GM10847 (cell line): ENCODE measurements around the gene MAPK8.

Experiments
- POLR2A ChIP-seq: IDR thresholded peaks from 2 replicates; pipeline ENCODE4 v1.6.1; 2011; ENCODE audit not compliant: insufficient read length; ENCODE audit errors: extremely low read depth

Gene MAPK8

DNA sequence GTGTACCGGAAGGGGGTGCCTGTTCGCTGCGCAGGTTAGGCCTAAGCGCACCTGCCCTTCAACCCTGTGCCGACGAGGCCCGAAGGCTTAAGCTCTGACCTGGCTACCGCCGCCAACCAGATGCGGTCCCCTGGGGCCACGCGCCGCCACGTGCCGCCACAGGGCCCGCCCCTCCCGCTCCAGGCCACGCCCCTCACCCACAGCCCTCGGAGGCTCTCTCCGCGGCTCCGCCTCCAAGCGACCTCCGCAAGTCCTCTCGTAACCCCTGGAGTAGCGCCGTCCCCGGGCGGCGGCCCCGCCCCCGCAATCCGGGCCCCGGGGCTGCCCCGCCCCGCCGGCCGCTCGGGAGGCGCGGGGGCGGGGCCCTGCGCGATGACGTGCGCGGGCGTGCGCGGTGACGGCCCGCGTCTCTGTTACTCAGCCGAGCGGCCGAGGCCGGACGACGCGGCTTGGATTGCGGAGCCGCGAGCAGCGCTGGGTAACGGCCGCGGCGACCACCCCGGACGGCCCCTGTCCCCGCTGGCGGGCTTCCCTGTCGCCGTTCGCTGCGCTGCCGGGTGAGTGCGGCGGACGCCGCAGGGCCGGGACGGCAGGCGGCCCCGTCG lies at the start of gene MAPK8:
Gene MAPK8, plus strand, starts transcription at position 413 of the 605 bp plus-strand sequence. CDS start 94,984 bp downstream, outside the sequence.
- TF ChIP-seq POLR2A: peak; percentile 77

DNA sequence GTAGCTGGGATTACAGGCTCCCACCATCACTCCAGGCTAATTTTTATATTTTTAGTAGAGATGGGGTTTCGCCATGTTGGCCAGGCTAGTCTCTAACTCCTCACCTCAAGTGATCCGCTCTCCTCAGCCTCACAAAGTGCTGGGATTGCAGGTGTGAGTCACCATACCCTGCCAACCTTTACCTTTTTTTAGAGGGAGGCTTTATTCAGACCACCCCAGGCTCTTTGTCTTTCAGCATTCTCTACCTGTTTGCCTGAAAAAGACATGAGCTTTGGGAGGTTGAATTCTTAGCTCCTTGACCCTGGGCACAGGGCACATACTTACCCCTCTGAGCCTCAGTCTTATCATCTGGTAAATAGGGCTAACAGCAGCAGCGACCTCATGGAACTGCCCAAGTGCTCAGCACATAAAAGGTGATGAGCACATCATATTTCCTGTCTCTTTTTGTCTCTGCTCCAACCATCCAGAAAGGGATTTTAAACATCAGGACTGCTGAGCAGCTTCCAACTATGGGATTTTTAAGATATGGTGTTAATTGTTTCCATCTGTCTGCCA lies 49.0 kb upstream of the MAPK8 start:
- TF ChIP-seq POLR2A: no peak

DNA sequence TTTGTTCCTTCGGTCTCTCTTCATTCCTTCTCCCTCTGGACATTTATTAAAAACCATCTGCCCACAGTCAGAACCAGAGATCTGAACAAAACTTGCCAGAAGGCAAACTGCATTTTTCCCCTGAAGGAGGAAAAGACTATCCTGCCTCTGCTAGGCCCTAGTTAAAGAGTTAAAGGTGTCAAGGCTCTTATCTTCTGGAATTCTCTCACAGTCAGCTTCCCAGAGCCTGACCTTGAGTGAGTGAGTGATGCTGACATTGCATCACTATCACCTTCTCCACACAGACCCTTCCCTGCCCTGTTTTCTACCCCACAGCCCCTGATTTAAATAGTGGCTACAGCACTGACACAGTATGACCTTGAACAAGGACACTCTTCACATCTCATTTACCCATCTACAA lies 48.4 kb upstream of the MAPK8 start:
- no peak for TF ChIP-seq POLR2A

DNA sequence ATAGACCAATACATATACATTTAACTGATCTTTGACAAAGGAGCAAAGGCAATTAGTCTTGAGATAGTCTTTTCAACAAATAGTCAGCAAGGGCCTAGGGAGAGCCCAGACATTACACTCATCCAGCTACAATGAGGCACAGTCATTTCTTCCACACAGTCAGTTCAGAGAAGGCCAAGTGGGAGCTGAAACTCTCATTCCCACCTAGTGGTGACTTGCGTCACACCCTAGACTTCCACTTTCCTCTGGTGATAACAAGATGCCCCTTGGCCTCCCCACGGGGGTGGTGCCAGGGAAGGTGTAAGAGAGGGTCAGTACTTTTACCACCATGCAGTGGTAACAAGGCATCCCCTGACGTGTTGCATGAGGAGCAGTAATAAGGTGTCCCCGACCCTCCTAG lies 39.9 kb upstream of the MAPK8 start:
- no peak for TF ChIP-seq POLR2A

DNA sequence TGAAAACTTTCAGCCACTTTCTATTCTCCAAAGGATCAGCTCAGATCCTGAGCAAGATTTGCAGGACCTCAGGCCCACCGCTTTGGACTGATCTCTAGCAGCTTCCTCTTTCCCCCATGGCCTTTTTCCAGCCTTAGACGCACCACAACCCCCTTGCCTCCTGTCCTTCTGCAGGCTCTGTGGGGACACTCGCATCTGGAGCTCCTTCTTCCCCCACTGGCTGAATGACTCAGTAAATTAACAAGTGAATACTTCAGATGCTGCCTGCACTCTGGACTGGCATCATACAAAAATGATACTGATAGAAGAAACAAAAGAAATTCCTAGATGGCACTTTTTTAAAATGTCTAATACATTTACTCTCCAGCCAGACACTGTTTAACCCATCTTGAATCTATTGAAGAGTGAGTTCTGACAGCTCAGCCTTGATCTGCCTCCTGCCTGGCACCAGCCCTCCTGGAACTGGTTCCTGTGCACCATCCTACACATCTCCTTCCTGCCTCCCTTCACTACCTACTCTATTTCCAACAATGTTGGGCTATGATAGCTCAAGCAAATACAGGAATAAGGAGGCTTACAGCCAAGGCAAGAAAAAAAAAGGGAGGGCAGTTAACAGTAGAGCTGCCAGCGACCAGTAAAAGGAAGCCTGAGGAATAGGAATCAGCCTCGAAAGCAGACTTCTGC lies 35.3 kb upstream of the MAPK8 start:
- no peak for TF ChIP-seq POLR2A

DNA sequence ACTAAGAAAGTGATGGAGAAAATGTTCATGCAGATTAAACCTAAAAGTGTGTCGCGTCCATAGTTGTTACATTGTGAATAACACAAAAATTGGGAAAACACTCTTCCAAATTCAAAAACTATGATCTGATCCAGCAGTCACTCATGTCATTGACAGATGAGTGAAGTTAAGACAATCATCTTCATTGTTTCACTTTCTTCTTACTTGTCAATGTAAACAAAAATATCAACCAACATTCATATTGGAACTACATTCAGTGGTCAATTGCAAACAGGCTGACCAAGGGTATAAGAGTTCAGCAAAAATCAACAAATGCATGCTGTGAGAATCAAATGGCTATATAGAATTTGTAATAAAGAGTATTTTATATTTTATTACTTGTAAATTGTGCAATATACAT lies 33.8 kb upstream of the MAPK8 start:
- no peak for TF ChIP-seq POLR2A

DNA sequence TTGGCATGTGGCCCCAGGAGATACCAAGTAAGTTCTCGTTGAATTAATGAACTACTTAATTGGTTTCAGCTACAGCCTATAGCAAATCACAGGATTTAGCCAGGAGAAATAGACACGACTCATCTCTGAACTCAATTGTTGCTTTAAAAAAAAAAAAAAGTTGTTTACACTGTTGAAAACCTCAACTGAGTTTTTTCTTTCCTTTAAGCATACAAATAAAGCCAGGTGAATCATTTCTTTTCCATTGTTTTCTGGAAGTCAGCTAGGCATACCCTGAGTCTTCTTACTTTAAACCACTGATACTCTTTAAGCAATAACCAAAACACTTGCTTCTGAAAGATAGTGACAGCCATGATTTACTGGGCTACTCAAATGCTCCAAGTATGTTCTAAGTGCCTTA lies 32.7 kb upstream of the MAPK8 start:
- no peak for TF ChIP-seq POLR2A

DNA sequence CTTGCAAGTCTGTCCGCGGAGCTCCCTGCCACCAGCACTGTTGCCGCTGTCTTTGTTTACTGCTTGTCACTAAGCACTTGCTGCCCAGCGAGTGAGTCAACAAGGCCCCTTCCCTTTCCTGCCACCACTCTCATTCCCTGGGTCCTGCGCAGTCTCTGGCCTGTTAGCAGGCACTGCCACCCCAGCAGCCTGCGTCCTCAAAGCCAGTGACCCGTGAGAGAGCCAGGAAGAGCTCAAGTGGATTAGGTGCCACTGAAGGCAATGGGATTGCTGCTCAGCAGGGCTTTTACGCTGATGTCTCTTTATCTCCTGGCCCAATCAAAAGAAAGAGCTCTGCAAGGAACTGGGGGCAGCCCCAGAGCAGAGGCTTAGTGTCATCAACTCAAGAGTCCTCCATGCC lies 31.8 kb upstream of the MAPK8 start, which contains the start of gene FRMPD2:
Gene FRMPD2, minus strand, starts transcription at position 61 of the 400 bp plus-strand sequence. CDS start 129 bp downstream, outside the sequence.
- TF ChIP-seq POLR2A: no peak

DNA sequence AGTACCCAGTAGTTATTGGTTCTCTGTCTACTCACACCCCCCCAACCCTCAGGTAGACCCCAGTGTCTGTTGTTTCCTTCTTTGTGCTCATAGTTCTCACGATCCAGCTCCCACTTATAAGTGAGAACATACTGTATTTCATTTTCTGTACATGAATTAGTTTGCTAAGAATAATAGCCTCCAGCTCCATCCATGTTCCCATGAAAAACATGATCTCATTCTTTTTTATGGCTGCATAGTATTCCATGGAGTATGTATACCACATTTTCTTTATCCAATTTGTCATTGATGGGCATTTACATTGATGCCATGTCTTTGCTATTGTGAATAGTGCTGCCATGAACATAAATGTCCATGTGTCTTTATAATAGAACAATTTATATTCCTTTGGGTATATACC lies 29.4 kb upstream of the MAPK8 start:
- no peak for TF ChIP-seq POLR2A

DNA sequence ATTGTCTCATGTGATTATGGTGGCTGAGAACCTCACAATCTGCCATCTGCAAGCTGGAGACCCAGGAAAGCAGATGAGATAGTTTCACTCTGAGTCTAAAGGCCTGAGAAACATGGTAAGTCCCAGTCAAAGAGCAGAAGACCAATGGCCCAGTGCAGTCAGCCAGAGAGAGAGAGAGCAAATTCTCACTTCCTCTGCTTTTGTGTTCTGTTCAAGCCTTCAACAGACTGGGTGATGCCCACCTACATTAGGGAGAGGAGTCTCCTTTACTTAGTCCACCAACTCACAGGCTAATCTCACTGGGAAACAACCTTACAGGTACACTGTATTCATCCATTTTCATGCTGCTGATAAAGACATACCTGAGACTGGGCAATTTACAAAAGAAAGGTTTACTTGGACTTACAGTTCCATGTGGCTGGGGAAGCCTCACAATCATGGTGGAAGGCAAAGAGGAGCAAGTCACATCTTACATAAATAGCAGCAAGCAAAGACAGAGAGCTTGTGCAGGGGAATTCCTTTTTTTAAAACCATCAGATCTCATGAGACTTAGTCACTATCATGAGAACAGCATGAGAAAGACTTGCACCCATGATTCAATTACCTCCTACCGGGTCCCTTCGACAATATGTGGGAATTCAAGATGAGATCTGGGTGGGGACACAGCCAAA lies 27.3 kb upstream of the MAPK8 start:
- TF ChIP-seq POLR2A: no peak

DNA sequence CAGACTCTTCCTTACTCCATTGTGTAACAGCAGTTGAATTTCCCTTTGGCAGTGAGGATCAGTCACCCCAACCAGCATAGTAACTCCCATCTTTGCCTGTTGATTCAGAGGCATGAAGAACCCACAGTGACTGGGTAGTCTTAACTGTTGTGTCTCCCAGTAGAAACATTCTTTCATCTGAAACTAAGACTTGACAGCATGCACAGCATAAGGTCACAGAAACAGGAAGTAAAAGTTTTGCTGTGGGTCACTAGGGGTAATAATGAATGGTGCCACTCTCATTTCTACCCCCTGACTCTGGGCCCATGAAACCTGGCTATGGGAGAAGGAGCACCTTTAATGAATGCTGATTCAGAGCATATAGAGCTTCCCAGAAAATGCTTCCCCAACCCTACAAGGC lies 23.6 kb upstream of the MAPK8 start:
- TF ChIP-seq POLR2A: no peak

DNA sequence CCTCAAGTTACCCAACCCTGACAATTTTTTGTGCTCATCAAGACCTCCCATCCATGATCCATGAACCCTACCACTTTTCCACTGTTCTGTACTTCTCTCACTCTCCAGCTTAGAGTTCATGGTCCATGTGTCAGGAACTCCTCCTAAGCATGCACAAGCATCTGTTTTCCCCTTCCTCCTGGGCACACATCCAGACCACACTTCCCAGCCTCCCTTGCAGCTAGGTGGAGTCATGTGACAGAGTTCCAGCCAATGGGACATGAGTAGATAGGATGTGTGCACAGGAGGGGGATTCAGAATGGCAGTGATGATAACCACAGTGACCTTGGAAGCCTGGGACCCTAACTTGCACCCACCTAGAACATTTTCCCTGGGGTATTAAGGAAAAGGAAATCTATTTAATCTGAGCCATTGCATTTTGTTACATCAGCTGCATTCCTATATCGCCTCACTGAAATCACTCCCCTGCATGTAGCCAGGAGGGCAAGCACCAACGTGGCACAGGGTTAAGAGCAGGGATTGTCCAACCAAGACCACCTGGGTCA lies 22.4 kb upstream of the MAPK8 start:
- TF ChIP-seq POLR2A: no peak

DNA sequence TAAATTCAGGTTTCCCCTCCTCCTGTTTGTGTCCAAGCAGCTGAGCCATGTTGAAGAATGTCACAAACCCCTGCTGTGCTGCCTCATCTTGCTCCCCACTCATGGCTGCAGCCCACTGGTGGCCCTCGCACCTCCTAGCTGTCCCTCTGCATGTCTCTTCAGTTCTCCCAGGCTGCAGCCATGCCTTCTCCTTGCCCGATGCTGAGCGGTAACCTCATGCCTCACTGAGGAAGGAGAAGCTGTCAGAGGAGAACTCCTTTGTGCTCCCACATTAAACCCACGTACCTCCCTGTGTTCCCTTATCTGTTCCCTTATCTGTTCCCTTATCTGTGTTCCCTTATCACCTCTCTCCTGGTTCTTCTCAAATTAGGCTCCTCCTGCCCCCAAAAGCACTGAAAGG lies 21.7 kb upstream of the MAPK8 start:
- no peak for TF ChIP-seq POLR2A

DNA sequence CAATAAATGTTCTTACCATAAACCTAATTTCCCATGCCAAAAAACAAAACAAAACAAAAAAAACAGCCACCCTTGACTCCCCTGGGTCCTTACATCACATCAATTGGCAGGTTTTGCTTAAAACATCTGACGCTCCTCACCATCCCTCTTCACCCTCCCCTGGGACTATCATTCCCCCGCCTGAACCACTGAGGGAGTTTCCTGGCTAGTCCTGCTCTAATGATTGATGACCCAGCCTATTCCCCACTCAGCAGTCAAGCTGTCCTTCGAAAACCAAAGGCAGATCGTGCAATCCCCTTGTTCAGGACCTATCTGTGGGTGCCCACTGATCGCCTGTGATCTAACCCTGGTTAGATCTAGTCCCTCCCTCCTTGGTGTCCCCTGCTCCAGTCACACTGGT lies 20.8 kb upstream of the MAPK8 start:
- TF ChIP-seq POLR2A: no peak

DNA sequence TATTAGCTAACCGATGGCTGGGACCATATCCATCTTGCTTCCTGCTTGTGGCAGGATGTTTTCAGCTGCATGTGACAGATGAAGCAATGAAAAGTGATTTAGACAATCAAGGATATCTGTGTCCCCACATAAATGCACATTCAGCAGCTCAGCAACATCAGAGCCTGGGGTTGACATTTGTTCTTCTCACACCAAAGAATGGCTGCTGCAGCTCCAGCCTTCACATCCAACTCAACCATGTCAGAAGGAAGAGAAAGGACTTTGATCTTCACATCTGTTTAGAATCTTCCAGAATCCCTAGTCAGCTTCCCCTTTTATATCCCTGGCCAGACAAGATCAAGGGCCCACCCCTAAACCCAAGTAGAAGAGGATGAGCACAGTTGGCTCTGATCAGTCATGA lies 20.1 kb upstream of the MAPK8 start:
- no peak for TF ChIP-seq POLR2A
